HG03442 (cell line): ENCODE results near the gene ZCCHC13.
A peak's percentile ranks its signal among the peaks of the same experiment; 100 is the strongest.
"Not testable (repeated sequence)": the region's sequence is repeated elsewhere in the genome, so short reads cannot be mapped to it uniquely, and the experiment has no call there.

Source experiments
- ATAC-seq: cut with Tn5 transposase; IDR thresholded peaks from one replicate; pipeline ENCODE4 v1.9.1; 2021; ENCODE audit warnings: mild to moderate bottlenecking, moderate library complexity; ENCODE audit not compliant: unreplicated experiment

The ZCCHC13 gene

DNA sequence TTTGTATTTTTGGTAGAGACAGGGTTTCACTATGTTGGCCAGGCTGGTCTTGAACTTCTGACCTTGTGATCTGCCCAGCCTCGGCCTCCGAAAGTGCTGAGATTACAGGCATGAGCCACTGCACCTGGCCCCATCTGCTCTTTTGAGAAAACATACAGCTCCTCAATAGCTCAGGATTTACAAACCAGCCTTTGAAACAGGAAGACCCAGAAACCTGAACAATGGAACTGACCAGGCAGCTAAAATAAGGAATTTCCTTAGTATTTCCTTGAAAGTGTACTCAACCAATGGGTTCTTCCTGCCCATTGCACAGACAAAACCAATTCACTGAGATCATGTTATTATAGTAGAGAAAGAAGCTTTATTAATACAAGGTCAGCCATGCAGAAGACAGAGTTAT, 15.3 kb downstream of the ZCCHC13 start:
- not testable (repeated sequence) for ATAC-seq

DNA sequence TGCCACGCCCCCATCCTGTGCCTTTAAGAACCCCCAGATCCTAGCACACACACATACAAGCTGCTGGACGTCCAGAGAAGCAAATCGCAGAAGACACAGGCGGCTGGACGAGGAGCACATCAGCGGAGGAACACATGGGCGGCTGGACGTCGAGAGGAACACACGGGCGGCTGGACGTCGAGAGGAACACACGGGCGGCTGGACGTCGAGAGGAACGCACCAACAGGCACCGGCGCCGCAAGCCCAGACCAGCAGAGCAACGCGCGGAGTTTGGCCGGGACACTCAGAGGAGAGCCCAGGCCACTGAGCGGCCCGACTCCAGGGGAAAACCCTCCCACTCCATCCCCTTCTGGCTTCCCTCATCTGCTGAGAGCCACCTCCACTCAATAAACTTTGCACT, 17.2 kb downstream of the ZCCHC13 start:
- no peak for ATAC-seq

- ATAC-seq: no peak
Observed at GRCh38 chrX:74324131-74324530, 20.2 kb downstream of the ZCCHC13 start.

DNA sequence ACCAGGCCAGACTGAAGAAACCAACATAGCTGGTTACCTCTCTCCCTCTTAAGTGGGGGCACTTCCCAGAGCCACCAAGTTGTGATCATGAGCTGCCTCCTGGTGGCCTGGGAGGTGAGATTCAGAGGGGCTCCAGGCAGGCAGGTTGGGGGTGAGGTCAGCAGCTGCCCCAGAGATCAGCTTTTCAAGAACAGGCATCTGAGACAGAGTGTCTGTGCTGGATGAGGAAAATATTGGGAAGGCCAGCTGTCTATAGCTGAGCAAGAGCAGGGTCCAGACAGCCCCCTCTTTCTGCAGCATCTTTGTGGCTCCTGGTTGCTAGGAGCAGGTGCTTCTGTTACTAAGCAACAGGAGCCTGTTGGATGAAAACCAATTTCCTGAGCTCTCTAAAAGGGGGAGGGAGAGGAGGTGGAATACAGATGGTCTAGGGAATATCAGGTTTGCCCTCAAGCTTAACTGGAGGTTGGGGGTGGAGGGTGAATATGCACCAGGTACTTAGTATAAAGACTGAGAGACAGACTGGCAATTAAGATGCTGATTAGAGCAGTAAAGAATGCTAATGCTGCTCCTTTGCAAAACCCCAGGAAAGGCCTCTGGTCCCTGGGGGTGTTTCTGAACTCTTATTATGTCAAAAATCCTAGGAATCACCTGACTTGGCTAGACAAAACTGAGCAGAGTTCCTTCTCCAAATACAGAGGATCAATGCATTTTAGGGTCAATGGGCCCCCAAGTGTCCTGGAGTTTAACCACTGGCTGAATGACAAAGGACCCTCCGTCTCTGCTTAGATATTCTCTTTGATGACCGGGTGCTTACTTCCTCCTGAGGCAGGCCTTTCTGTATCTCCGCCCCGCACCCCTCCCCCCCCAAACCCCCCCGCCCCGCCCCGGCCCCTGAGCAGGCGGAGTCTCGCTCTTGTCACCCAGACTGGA, 21.4 kb downstream of the ZCCHC13 start:
- ATAC-seq: no peak

GRCh38 chrX:74338852-74339251, 34.9 kb downstream of the ZCCHC13 start:
- no peak for ATAC-seq

DNA sequence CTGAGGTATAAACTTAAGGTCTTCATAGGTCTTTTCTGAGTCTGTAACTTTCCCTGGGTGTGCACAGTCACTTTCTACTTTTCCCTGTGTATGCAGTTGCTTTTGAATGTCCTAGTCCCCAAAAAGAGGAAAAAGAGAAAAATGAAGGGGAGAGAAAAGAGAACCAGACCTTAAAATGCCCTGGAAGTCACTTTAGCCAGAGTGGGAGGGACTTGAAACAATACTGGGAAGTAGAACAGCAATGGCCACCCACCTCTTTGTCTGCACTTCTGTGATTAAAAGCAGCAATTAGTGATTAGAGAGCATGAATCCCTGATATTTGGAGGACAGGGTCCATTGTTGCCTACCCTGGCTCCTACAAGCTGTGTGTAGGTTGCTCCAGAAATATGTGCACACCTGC, 36.1 kb downstream of the ZCCHC13 start:
- ATAC-seq: no peak

- ATAC-seq: not testable (repeated sequence)
Observed at GRCh38 chrX:74342211-74342610, 38.2 kb downstream of the ZCCHC13 start.

DNA sequence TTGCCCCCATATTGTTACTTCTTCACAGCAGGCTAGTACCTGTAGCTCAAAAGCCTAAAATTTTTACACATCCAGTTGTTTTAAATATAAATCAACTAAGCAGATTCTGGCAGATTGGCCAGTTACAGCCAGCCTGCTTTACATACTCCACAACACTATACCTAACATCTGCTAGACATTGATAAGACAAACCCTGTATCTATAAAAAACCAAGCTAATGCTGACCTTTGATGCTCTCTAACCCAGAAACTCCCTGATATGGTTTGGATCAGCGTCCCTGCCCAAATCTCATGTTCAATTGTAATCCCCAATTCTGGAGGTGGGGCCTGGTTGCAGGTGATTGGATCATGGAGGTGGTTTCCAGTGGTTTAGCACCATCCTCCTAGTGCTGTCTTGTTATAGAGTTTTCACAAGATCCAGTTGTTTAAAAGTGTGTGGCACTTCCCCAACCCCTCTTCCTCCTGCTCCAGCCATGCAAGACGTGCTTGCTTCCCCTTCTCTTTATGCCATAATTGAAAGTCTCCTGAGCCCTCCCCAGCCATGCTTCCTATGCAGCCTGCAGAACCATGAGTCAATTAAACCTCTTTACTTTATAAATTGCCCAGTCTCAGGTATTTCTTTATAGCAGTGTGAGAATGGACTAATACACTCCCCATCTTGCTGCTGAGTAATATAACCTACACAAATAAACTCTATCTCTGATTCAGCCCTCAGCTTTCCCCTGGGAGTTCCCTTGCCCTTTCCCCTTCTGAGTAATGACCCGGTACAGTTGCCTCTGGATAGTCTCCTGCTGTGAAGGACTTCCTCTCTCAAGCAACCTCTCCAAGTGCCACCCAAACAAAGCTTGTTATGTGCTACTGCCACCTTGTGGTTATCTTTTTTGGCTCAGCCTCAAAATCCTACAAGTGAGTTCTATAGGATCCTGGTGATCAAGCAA, 39.6 kb downstream of the ZCCHC13 start:
- peak; percentile 90 for ATAC-seq

DNA sequence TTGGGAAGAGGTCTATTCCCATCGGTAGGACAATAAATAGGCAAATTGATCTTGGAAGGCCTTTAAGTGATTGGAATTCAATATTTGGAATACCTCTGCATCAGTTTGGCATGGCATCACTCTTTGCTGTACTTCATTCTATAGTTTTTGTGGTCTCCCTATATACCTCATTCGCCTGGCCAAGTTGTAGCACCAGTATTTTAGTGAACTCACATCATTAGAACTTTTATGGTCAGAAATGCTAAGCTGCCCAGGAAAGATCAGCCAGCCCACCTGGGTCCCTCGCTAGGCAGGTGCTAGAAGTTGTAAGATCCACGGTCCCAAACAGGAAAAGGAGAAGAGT, 40.3 kb downstream of the ZCCHC13 start:
- peak; percentile 12 for ATAC-seq

DNA sequence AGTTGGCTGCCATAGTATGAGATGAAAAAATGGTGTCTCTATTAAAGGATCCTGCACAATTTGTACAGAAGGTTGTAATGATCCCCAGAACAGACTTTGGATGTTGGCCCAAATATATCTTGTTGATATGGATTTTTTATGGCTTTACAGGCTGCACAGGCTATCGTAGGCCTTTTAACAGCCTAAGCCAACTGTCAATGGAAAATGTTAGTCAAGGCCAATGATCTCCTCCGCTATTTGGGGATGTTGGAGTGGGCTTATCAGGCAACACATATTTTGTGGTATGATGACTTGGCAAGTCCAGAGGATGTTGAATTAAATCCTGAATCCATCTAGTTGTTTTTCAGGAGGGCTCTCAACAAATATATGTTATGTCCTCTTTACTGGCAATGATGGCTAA, 42.1 kb downstream of the ZCCHC13 start:
- no peak for ATAC-seq

GRCh38 chrX:74349387-74349786, 45.4 kb downstream of the ZCCHC13 start:
- no peak for ATAC-seq

DNA sequence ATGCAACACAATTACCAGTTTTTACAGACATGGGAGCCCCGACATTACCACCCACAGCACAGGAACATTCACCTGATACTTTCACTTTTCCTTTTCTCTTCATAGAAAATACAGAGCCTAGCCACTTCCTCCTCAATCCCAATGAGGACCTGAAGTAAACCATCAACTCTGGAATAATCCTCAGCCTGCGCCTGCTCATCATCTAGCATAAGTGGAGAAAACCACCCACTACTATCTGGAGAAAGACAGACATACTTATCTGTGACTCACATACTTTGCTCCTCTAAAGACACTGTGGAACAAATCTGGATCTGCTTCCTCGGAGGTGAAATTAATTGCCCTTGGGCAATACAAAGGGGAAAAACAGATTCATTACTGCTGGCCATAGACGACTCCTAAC, 47.8 kb downstream of the ZCCHC13 start:
- ATAC-seq: no peak

DNA sequence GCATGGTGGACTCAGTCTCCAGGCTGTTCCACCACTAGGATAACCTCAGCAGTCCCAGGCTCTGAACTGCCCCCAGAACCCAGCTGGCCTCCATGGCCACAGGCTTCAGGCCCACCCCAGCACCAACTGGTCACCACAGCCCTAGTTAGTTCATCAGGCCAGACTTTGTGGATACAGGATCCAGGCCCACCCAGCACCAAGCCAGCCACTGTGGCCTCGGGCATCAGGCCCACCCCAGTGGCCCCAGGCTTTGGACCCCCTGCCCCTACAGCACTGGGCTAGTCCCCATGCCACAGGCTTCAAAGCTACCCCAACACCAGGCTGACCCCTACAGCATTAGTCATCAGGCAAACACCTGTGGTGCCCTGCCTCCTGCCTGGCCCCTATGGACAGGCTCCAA, 50.0 kb downstream of the ZCCHC13 start:
- ATAC-seq: no peak
